NCI-H2196 (cell line): ENCODE results near the gene TNFRSF8.

ENCODE experiments used
- DNase-seq: peaks from one replicate; lab custom pipeline; 2025; ENCODE audit not compliant: unreplicated experiment; lab: John Stamatoyannopoulos, UW

Gene TNFRSF8

GRCh38 chr1:12185918-12186678 lies 123.0 kb downstream of the TNFRSF8 start:
- no peak for DNase-seq

- DNase-seq, result no peak
Measured at GRCh38 chr1:12186679-12186985, 123.5 kb downstream of the TNFRSF8 start.

GRCh38 chr1:12188115-12188514 lies 125.0 kb downstream of the TNFRSF8 start:
- DNase-seq, result no peak

- DNase-seq, result no peak
Measured at GRCh38 chr1:12188657-12189327, 125.7 kb downstream of the TNFRSF8 start.

GRCh38 chr1:12189328-12189682 lies 126.2 kb downstream of the TNFRSF8 start:
- DNase-seq, result no peak

- no peak for DNase-seq
Measured at GRCh38 chr1:12191242-12192032, 128.3 kb downstream of the TNFRSF8 start.
